ENCODE results near the gene GPRC5D. TPM values are rescaled to one million over a fixed set of nuclear protein-coding genes. Genes with fewer than 3 reads are reported as not detected.

The GPRC5D gene
- total RNA-seq, 1 donor from 2014 or later, result not detected

- no peak overlapping the region for H3K4me3 ChIP-seq (ENCODE audit: low read depth, low read length)
- no peak for DNase-seq (ENCODE audit: low read depth)
- TF ChIP-seq CTCF (conservative IDR thresholded peaks at IDR 0.05; ENCODE audit: low read depth, low read length), result no peak
Observed at GRCh38 chr12:12902036-12902435, 49.9 kb downstream of the GPRC5D start.

- DNase-seq (ENCODE audit: low read depth), result peak; percentile 74
- no peak for TF ChIP-seq CTCF (conservative IDR thresholded peaks at IDR 0.05; ENCODE audit: low read depth, low read length)
Observed at GRCh38 chr12:12901158-12901791, 50.7 kb downstream of the GPRC5D start.

GRCh38 chr12:12900786-12901157, 51.2 kb downstream of the GPRC5D start:
- no peak overlapping the region for H3K4me3 ChIP-seq (ENCODE audit: low read depth, low read length)
- TF ChIP-seq CTCF (conservative IDR thresholded peaks at IDR 0.05; ENCODE audit: low read depth, low read length), result no peak
- DNase-seq (ENCODE audit: low read depth), result no peak

More at GRCh38 chr12:12901158-12901791, 50.7 kb downstream of the GPRC5D start:
- peak overlapping the region; percentile 4 for H3K4me3 ChIP-seq (ENCODE audit: low read depth, low read length)

- peak; percentile 83 for DNase-seq (ENCODE audit: low read depth)
- no peak overlapping the region for H3K4me3 ChIP-seq (ENCODE audit: low read depth, low read length)
- TF ChIP-seq CTCF (conservative IDR thresholded peaks at IDR 0.05; ENCODE audit: low read depth, low read length), result no peak
Observed at GRCh38 chr12:12899530-12900380, 52.2 kb downstream of the GPRC5D start.

- no peak for TF ChIP-seq CTCF (conservative IDR thresholded peaks at IDR 0.05; ENCODE audit: low read depth, low read length)
- no peak overlapping the region for H3K4me3 ChIP-seq (ENCODE audit: low read depth, low read length)
- DNase-seq (ENCODE audit: low read depth), result no peak
Observed at GRCh38 chr12:12898911-12899511, 53.0 kb downstream of the GPRC5D start.

GRCh38 chr12:12898136-12898717, 53.7 kb downstream of the GPRC5D start:
- TF ChIP-seq CTCF (conservative IDR thresholded peaks at IDR 0.05; ENCODE audit: low read depth, low read length), result no peak
- no peak overlapping the region for H3K4me3 ChIP-seq (ENCODE audit: low read depth, low read length)
- no peak for DNase-seq (ENCODE audit: low read depth)
